ENCODE data around the gene KIAA1217. TPM values are rescaled to one million over a fixed set of nuclear protein-coding genes. Genes with fewer than 3 reads are reported as not detected.

The KIAA1217 gene
- total RNA-seq, 1 experiment from 2014 or later = 48.3 TPM

- H3K4me3 Mint-ChIP-seq (ENCODE audit: unreplicated experiment) = no peak overlapping the region
- H3K36me3 Mint-ChIP-seq (ENCODE audit: insufficient read depth, unreplicated experiment) = peaks cover 94% of the 10 kb centered on the region
- H3K4me1 Mint-ChIP-seq (ENCODE audit: insufficient read depth, unreplicated experiment) = no peaks in the 10 kb centered on the region
- H3K9me3 Mint-ChIP-seq (ENCODE audit: unreplicated experiment) = no peaks in the 10 kb centered on the region
- ChIA-PET CTCF (interaction anchor here (0.6 to 9.3 kb wide), 5 partner anchors 18 to 574 kb away, joined by 3 to 71 read pairs (median 3); no protein-coding TSS in a partner anchor), POLR2A (interaction anchor here (0.6 to 0.7 kb wide), 2 partner anchors 238 to 546 kb away, joined by 3 read pairs; no protein-coding TSS in a partner anchor)
- no TSS peak for BruUV-seq (replicated peaks)
- H3K27ac Mint-ChIP-seq (ENCODE audit: low read depth, unreplicated experiment) = no peak overlapping the region
- intact Hi-C loops (cut with micrococcal nuclease) = no loop called here
- TF ChIP-seq, protein P1, sequence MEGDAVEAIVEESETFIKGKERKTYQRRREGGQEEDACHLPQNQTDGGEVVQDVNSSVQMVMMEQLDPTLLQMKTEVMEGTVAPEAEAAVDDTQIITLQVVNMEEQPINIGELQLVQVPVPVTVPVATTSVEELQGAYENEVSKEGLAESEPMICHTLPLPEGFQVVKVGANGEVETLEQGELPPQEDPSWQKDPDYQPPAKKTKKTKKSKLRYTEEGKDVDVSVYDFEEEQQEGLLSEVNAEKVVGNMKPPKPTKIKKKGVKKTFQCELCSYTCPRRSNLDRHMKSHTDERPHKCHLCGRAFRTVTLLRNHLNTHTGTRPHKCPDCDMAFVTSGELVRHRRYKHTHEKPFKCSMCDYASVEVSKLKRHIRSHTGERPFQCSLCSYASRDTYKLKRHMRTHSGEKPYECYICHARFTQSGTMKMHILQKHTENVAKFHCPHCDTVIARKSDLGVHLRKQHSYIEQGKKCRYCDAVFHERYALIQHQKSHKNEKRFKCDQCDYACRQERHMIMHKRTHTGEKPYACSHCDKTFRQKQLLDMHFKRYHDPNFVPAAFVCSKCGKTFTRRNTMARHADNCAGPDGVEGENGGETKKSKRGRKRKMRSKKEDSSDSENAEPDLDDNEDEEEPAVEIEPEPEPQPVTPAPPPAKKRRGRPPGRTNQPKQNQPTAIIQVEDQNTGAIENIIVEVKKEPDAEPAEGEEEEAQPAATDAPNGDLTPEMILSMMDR (IDR thresholded peaks at IDR 0.05; ENCODE audit: unreplicated experiment) = no peak
- DNase-seq (ENCODE audit: unreplicated experiment) = no peak
- H3K27me3 Mint-ChIP-seq (ENCODE audit: insufficient read depth, unreplicated experiment) = no peaks in the 10 kb centered on the region
Measured at GRCh38 chr10:24536636-24537035, 327.7 kb downstream of the KIAA1217 start.

- intact Hi-C loops (cut with micrococcal nuclease) = no loop called here
- Mint-ChIP-seq H3K27me3 (ENCODE audit: insufficient read depth, unreplicated experiment) (no peaks in the 10 kb centered on the region), H3K4me3 (ENCODE audit: unreplicated experiment) (no peak overlapping the region), H3K27ac (ENCODE audit: low read depth, unreplicated experiment) (no peak overlapping the region), H3K9me3 (ENCODE audit: unreplicated experiment) (no peaks in the 10 kb centered on the region), H3K4me1 (ENCODE audit: insufficient read depth, unreplicated experiment) (no peaks in the 10 kb centered on the region), H3K36me3 (ENCODE audit: insufficient read depth, unreplicated experiment) (peaks cover 88% of the 10 kb centered on the region)
- POLR2A ChIA-PET = no interaction called here
- no TSS peak for BruUV-seq (replicated peaks)
- DNase-seq (ENCODE audit: unreplicated experiment) = no peak
- TF ChIP-seq, protein P1 (IDR thresholded peaks at IDR 0.05; ENCODE audit: unreplicated experiment) = no peak
- CTCF ChIA-PET = interaction anchor here (1.2 to 2.1 kb wide), 2 partner anchors 22 to 545 kb away, joined by 3 to 13 read pairs; no protein-coding TSS in a partner anchor
Measured at GRCh38 chr10:24541239-24541753, 332.4 kb downstream of the KIAA1217 start.

DNA sequence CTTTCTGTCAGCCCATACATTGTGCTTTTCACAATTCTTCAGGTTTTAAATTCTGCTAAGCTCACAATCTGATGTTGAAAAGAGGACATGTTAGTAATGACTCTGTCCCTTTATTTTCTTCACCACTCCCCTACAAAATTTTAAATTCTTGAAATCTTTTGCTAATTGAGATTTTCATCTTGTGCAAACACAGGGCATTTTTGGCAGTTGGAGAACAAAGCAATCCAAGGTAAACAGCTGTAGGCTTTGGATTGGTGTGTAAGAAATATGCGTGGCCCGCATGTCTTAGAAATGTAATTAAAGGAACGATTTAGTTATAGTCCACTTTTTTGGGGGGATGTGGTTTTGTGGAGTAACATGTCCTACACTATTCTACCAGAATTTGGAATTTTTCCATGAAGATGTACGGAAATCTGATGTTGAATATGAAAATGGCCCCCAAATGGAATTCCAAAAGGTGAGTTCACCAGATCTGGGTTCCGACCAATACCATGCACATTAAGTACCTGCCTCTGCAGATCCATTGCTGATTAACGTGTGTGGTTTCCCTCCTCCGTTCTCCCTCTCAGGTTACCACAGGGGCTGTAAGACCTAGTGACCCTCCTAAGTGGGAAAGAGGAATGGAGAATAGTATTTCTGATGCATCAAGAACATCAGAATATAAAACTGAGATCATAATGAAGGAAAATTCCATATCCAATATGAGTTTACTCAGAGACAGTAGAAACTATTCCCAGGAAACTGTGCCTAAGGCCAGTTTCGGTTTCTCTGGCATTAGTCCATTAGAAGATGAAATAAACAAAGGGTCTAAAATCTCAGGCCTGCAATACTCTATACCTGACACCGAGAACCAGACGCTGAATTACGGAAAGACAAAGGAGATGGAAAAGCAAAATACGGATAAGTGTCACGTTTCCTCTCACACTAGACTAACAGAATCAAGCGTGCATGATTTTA is 333.7 kb downstream of the KIAA1217 start:
- H3K36me3 Mint-ChIP-seq (ENCODE audit: insufficient read depth, unreplicated experiment) = peaks cover 87% of the 10 kb centered on the region
- no peaks in the 10 kb centered on the region for H3K27me3 Mint-ChIP-seq (ENCODE audit: insufficient read depth, unreplicated experiment)
- no peaks in the 10 kb centered on the region for H3K9me3 Mint-ChIP-seq (ENCODE audit: unreplicated experiment)
- intact Hi-C loops (cut with micrococcal nuclease) = no loop called here
- BruUV-seq (replicated peaks) = no TSS peak
- TF ChIP-seq, protein P1 (IDR thresholded peaks at IDR 0.05; ENCODE audit: unreplicated experiment) = no peak
- DNase-seq (ENCODE audit: unreplicated experiment) = no peak
- no peak overlapping the region for H3K4me3 Mint-ChIP-seq (ENCODE audit: unreplicated experiment)
- no peaks in the 10 kb centered on the region for H3K4me1 Mint-ChIP-seq (ENCODE audit: insufficient read depth, unreplicated experiment)
- POLR2A ChIA-PET = no interaction called here
- H3K27ac Mint-ChIP-seq (ENCODE audit: low read depth, unreplicated experiment) = no peak overlapping the region
- CTCF ChIA-PET = no interaction called here

- intact Hi-C loops (cut with micrococcal nuclease) = no loop called here
- H3K9me3 Mint-ChIP-seq (ENCODE audit: unreplicated experiment) = no peaks in the 10 kb centered on the region
- BruUV-seq (replicated peaks) = no TSS peak
- H3K27me3 Mint-ChIP-seq (ENCODE audit: insufficient read depth, unreplicated experiment) = no peaks in the 10 kb centered on the region
- TF ChIP-seq, protein P1 (IDR thresholded peaks at IDR 0.05; ENCODE audit: unreplicated experiment) = no peak
- H3K4me1 Mint-ChIP-seq (ENCODE audit: insufficient read depth, unreplicated experiment) = no peaks in the 10 kb centered on the region
- CTCF ChIA-PET = interaction anchor here (0.9 to 3.5 kb wide), 2 partner anchors 10 to 13 kb away, joined by 3 to 15 read pairs; no protein-coding TSS in a partner anchor
- no peak for DNase-seq (ENCODE audit: unreplicated experiment)
- H3K36me3 Mint-ChIP-seq (ENCODE audit: insufficient read depth, unreplicated experiment) = peaks cover 84% of the 10 kb centered on the region
- no peak overlapping the region for H3K27ac Mint-ChIP-seq (ENCODE audit: low read depth, unreplicated experiment)
- POLR2A ChIA-PET = interaction anchor here (0.6 kb wide), 1 partner anchor 1609 kb away, joined by 3 read pairs; no protein-coding TSS in a partner anchor
- H3K4me3 Mint-ChIP-seq (ENCODE audit: unreplicated experiment) = no peak overlapping the region
Measured at GRCh38 chr10:24544776-24545175, 335.8 kb downstream of the KIAA1217 start.
